Hematopoietic multipotent progenitor cell treated with erythropoietin and hydrocortisone succinate and interleukin-3 and kit ligand, for 8 days (in vitro differentiated cells): Measurements from ENCODE around the gene MYBL2.

Source experiments
- DNase-seq: peaks from one replicate; pipeline ENCODE4 v3.0.0-alpha.2; 2015

Gene MYBL2

DNA sequence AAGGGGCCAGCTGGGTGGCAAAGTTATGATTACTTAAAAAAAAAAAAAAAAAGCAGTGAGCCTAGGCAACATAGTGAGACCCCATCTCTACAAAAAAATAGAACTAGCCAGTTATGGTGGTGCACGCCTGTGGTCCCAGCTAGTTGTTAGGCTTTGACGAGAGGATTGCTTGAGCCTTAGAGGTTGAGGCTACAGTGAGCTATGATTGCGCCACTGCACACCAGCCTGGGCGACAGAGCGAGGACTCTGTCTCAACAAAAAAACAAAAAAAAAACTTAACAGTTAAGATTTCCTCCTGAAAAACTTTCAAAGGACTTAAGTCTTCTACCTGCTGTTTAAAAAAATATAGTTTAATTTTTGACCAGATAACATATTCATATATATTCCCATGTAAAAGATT lies 57.5 kb downstream of the MYBL2 start:
- no peak for DNase-seq

DNA sequence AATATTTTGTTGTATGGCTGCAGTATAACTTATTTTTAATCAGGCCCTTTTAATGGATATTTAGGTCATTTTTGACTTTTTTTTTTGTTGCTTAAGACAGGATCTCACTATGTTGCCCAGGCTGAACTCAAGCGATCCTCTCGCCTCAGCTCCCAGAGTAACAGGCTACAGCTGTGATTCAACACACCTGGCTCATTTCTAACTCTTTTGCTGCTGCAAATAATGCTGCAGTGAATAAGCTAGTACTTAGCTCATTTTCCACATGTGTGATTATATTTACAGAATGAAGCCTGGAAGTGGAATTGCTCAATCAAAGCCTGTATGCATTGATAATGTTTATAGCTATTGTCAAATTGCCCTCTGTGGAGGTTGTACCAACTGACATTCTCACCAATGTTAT lies 58.8 kb downstream of the MYBL2 start:
- no peak for DNase-seq

DNA sequence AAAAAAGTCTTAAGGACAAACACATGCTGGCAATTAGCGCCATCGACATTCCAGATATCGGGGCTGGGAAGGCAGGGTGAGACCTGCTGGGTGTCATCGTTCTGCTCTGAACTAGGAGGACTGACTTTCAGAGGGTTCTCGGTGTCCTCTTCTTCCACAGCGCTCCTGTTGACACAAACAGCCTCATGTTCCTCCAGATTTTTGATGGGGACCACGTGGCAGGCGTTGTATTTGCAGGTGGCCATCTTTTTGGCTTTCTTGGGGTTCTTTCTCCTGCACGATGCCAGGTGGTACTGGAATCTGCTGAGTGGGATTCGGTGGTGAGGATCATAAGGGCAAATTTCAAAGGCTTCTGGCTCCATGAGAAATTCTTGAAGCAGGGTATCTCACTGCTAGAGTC lies 59.4 kb downstream of the MYBL2 start:
- DNase-seq = no peak

DNA sequence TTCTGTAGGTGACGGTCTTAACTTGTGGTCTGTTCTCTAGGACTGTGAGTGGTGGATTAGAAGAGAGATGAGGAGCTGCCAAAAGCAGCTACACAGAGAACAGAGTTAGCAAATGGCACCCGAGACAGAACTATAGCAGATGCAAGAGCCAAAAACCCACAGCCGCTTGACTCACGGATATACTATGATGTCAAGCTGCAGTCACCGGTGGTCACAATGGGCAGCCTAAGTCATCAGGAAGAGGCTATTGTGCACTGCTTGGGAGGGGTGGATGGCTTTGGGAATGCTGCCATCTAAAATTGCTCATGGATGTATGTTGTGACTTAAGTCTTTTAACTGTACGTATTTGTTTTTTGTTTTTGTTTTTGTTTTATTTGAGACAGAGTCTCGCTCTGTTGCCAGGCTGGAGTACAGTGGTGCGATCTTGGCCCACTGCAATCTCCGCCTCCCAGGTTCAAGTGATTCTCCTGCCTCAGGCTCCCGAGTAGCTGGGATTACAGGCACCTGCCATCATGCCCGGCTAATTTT lies 60.0 kb downstream of the MYBL2 start, which contains the start of gene GTSF1L:
GTSF1L (minus strand) TSS at position 192 of the 528 bp plus-strand sequence. CDS start 308 bp downstream, outside the sequence.
- DNase-seq = no peak

DNA sequence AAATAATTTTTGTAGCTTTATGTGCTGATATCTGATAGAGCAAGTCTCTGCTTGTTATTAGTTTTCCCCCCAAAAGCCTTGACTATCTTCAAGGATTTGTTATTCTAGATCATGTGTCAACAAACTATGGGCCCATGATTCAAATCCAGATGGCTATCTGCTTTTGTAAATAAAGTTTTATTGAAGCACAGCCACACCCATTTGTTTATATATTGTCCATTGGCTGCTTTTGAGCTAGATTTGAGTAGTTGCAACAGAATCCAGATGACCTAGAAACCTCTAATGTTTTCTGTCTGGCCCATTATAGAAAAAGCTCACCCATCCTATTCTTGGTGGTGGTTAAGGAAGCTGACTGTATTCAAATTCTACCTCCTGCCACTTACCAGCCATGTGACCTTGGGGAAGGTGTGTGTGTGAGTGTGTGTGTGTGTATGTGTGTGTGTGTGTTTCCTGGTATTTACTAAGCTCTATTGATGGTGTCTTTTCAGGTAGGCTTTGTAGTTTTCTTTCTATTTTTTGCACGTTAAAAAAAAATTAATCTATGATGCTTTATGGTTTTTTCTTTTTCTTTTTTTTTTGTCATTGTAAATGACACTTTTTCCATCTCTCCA lies 61.2 kb downstream of the MYBL2 start:
- no peak for DNase-seq

DNA sequence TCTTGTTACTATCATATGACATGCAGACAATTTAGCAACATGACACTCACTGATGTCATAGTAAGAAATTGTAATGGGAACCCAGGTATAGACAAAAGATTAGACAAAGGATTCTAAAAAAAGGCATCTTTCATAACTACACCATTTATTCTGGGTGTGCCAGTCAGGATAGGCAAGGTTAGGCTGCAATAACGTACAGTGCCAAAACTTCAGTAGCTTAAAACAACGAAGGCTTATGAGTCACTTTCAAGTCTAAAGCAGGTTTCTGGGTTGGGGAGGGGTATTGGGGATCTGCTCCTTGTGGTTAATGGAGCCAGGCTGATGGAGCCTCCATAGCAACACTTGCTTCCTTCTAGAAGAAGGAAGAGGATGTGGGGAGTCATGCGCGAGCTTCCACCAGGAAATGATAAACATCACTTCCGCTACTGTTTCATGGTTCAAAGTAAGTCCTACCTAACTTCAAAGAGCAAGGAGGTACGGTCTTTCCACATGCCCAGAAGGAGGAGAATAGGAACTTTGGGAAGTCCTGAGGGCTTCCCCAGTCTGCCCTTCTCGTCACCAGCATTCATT lies 61.9 kb downstream of the MYBL2 start:
- DNase-seq = no peak

DNA sequence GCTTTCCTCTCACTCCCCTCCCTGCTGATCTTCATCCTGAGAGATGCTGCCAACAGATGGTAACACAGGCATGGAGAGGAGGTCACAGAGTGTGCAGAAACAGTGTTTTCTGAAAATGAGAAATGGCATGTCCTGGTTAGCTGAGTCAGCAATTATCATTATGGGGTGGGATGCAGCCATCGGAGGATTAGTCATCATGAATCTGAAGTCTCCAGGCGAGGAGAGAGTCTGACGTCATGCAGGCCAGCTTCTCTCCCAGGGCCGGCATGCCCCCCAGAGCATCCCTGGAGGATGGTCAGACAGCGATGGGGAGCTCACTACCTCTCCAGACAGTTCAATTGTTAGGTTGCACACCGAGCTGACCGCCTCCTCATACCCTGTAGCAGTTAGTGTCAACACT lies 64.6 kb downstream of the MYBL2 start:
- DNase-seq = no peak

DNA sequence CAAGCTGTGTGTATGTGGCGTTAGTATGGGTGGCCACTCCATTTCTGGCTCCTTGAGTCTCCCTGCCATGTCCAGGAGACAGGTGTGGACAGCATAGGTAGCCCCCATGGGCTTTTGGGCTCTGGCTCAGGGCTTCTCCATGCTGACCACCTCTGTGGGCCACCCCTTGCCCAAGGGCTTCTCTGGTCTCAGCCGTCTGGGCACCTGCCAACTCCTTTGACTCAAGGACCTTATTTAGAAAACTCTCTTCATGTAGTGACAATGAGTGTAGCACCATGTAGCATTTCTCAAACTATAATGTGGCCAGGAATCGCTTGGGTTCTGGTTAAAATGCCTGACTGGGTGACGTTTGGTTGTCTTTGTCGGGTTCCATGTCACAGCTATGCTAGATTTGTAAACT lies 65.0 kb downstream of the MYBL2 start:
- no peak for DNase-seq

DNA sequence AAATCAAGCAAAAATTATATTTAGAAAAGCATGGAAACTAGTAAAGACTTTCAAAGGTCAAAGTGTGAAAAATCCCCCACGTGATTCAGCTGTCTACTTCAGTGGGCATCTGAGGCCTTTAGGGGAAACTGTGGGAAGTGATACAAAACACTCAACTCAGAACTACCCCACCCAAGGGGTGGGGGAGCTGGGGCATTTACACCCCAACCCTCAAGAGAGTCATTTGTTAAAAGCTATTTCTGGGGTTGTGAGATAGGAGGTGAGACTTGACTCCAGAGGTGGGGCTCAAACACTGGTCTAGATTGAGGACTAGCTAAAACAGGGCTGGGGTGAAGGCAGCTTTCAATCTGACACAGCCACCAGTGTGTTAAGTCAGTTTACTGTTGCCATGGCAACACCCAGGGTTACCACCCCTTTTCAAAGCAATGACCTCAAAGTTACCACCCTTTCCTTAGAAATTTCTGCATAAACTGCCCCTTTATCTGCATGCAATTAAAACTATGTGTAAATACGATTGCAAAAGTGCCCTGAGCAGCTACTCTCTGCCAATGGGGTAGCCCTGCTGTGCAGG lies 69.8 kb downstream of the MYBL2 start:
- DNase-seq = peak; percentile 56

DNA sequence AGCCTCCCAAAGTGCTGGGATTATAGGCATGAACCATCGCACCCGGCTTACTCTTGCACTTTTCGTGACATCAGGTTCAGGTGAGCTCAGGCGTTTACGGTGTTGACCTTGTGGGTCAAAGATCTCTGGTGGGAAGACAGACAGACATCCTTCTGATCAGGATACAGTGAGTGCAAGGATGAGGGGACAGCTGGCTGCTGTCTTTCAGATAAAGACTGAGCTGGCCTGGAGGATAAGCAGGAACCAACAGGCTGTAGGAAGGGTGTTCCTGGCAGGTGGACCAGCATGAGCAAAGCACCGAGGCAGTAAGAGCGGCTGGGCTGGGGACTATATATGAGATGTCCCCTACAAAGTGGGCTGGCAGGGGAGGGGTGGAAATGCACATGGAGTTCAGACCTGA lies 71.0 kb downstream of the MYBL2 start:
- DNase-seq = no peak

DNA sequence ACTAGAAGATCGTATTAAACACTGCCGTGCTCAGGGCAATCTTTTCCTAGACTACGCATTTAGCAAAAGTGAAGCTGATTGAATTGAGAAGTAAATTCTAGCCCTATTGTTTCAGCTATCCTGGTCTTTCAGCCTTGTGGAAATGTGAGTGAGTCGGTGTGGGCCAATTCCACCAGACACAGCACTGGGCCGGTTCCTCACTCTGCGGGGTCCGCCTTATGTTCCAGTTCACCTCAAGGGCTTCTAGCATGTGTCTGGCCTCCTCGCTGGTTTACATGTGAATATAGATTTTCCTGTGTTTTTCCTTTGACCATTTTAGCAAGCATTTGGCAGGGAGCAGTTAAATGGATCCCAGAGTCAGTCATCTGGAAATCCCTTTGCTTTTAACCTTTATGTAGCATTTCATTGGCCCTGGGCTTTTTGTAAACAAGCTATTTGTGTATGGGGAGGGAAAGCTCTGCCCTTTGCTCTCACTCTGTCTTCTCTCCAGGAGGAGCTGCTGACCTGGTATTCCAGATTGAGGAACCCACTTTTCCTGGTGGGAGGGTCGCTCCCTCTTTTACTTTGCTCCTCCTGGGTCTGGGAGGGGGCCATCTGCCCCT lies 72.3 kb downstream of the MYBL2 start:
- DNase-seq = no peak

DNA sequence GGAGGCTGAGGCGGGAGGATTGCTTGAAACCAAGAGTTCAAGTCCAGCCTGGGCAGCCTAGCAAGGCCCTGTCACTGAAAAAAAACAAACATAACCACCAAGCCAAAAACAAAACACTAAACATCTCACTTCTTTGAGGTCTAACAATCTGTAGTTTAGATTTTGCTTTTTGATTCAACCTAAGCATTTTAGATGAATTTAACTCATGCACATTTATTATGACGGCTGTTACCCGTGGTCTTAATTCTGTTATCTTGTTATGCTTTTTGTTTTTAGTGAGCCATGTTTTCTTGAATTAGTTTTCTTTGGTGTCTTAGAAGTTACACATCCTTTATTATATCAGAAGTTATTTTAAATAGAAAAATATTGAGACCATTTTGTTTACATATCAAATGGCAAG lies 73.7 kb downstream of the MYBL2 start:
- no peak for DNase-seq

DNA sequence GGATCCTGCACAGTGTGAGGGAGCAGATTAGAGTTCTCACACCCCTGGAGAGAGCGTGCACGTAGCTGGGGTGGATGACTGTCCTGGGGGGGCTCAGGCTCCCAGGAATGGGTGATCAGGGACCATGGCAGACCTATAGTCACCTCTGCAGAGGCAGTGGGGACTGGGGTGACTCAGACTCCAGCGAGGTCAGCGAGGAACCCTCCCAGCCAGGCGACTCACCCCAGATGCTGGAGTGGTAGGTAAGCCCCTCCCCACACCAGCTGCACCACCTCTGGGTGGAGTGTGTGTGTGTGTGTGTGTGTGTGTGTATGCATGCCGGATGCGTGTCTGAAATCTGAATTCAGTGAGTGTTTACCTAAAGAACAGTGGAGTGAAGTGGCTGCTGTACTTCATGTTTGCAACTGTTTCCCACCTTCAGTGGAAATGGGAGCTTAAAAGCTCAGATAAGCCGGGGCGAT lies 77.3 kb downstream of the MYBL2 start:
- DNase-seq = no peak

DNA sequence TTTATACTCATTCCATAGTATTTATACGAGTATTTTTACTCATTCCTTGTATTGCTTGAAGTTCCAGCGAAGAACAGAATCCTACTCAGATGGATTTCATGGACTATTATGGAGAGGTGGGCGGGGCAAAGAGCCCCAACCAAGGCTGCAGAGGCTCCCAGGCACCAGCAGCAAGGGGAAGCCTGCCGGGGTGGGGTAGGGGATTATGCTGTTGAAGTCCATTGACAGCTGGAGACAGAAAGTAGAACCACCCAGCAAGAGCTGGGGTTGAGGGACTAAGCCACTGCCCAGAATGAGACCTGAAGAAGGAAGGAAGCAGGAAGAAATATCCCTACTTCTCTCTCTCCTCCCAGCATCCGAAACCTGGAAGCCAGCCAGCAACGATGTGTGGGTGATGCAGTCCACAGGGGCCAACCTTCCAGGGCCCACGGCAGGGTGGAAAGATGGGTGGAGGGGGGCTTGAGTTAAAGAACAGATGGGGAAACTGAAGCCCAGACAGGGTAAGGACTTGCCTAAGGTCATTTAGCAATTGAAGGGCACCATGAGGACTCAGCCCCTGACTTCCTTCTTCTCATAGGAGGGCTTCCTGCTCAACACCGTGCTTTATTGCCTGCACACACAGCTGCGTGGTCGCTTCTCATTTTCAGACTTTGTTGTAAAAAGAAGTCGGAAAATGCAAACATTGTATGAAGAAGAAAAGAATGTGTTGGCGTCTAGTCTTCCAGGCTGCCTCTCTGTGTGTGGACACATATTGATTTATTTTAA lies 78.2 kb downstream of the MYBL2 start:
- peak; percentile 19 for DNase-seq

DNA sequence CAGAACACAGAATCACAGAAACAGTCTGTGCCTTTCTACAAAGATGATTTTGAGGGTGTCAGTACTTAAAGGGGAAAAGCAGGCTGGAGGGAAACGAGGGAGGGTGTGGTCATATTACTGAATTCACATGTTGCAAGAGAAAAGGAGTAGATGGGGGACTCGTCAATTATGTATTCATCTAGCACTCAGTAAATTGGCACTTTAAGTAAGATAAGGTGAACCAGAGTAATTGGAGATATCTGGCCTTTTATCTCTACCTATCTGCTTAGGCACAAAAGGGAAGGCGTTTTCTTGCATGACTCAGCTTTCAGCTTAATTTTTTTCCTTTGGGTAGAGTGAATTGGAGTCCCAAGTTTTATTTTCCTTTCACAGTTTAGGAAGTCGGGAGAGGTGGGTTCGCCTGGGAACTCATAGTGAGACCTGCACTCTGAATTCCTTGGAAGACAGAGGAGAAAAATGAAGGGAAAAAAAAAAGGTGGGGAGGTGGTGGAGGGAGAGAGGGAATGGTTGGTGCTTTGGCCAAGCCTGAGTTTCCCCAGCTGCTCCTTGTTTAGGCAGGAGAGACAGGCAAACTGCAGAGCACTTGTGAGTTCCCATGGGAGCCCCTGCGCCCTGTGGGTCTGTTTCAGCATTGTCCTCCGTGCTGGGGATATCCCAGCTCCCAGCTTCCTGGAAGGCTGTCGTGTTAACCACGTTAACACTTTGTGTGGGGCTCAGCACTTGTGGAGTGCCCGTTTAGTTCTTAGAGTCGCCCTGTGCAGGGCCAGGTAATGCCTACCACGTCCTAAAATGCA lies 79.6 kb downstream of the MYBL2 start:
- peak; percentile 50 for DNase-seq

DNA sequence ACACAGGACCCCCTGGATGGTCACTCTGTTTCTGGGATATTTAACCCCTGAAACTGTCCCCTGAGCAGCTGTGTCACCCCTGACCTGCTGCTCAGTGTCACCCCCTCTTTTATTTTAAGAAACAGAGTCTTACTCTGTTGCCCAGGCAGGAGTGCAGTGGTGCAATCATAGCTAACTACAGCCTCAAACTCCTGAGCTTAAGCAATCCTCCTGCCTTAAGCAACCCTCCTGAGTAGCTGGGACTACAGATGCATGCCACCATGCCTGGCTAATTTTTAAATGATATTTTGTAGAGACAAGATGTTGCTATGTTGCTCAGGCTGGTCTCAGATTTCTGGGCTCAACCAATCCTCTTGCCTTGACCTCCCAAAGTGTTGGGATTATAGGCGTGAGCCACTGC lies 81.4 kb downstream of the MYBL2 start:
- DNase-seq = no peak

DNA sequence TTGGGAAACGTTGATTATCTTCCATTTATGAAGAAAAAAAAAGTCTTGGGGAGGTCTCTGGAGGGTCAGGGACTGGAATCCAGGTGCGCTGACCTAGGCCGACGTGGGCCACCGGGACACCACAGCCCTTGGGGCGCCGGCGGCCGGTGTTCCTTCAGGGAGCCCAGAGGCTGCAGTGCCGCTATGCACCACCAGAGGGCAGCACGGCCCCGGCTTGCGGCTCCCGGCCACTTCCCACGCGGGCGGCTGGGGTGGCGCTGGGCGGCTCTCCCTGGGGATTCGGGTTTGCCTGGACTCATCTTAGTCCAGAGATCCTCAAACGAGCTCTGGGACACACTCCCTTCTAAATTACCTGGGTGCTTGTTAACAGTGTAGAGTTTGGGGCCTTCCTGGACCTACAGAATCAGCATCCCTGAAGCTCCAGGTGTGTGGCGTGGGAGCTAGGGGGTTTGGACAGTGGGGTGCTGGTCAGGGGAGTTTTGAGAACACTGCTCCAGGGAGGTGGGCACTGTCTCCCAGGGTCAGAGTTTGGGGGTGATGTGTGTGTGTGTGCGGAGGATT lies 82.9 kb downstream of the MYBL2 start:
- DNase-seq = peak; percentile 55

DNA sequence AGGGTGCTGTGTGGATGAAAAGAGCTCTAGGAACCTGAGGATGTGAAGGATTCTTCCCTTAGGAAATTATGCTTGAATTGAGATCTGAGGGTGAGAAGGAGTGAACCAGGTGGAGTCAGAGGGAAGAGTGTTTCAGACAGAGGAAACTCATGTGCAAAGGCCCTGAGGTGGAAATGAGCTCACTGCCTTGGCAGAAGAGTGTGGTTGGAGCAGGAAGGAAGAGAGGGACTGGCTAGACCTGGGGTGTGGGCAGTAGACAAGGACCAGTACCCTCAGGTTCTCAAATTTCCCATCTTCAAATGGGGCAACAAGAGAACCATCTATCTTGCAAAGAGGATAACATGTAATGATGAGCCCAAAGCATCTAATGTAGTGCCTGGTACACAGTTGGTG lies 83.9 kb downstream of the MYBL2 start:
- DNase-seq = no peak

DNA sequence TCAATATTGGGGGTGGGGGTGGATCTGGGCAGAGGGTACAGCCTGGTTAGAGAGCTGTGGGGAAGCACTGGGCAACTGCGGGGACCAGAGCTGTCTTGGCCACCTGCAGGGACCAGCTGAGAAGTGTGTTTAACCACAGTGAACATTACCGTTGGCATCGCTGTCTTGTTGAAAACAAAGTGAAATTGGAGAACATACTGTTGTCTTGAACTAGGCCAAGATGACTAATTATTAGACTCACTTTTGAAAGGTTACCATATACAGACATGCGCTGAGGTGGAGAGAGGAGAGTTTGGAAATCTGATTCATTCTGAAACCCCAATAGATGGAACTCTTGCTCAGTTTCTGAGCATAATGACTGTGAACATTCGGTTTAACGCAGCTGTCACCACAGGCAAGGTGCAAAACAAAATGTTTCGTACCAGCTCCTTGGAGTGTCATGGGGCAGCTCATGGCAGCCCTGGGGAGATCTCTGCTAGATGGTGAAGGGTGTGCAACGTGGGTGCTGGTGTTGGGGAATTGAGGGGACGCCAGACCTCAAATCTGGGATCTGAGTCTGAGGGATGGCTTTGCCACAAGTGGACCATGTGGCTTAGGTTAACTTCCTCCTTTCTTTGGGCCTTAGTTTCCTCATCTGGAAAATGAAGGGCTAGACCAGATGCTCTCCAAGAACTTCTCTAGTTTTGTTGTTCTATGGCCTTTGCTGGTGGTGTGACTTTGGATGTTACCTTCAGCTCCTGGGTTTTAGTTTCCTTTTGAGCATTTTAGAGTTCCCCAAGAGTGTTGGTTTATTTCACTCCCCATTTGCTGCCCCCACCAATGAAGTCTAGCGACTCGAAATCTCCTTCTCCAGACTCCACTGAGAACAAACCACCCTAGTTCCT lies 84.5 kb downstream of the MYBL2 start:
- no peak for DNase-seq

DNA sequence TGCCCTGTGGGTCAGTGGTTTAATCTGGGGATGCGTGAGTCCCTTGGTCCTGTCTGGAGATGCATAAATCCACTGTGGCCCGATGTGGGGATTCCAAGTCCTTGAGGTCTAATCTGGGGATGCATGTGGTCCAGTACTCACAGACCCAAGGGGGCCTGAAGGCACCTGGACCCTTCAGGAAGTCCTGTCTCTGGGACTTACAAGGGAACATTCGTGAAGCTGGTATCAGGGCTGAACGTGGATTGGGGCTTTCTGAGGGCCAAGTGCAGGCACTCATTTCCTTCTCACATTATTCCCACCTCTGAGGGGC lies 85.1 kb downstream of the MYBL2 start:
- DNase-seq = no peak
